ENCODE results near the gene SLC25A48. TPM values are rescaled to one million over a fixed set of nuclear protein-coding genes. Genes with fewer than 3 reads are reported as not detected.

Gene SLC25A48
- total RNA-seq, 4 donors from 2014 or later: 1.7 to 5.7 (median 3.1) TPM

DNA sequence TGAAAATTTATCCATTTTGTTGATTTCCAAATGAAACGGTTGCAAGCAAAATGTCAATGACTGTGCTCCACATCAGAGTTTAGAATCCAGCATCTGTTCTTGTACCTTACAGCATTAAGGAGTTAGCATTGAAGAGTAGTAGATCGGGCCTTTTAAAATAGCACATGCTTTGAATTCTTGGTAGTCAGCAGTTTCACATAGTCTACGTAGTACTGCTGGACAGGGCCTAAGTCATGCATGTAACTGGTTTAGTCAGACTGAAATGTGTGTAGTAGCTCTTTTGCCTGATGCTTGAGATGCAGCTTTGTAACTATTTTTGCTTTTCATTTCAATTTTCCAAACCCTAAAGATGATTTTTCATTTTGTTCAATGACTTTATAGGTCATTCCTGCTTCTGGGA is 100.5 kb downstream of the SLC25A48 start:
- no peaks in the 10 kb centered on the region for H3K36me3 ChIP-seq
- H3K9me3 ChIP-seq: no peaks in the 10 kb centered on the region
- H3K27ac ChIP-seq: no peak overlapping the region
- TF ChIP-seq POLR2A (IDR thresholded peaks at IDR 0.05) (no peak), EP300 (IDR thresholded peaks at IDR 0.05) (no peak), POLR2AphosphoS5 (IDR thresholded peaks at IDR 0.05) (no peak)
- TF ChIP-seq, protein P1, sequence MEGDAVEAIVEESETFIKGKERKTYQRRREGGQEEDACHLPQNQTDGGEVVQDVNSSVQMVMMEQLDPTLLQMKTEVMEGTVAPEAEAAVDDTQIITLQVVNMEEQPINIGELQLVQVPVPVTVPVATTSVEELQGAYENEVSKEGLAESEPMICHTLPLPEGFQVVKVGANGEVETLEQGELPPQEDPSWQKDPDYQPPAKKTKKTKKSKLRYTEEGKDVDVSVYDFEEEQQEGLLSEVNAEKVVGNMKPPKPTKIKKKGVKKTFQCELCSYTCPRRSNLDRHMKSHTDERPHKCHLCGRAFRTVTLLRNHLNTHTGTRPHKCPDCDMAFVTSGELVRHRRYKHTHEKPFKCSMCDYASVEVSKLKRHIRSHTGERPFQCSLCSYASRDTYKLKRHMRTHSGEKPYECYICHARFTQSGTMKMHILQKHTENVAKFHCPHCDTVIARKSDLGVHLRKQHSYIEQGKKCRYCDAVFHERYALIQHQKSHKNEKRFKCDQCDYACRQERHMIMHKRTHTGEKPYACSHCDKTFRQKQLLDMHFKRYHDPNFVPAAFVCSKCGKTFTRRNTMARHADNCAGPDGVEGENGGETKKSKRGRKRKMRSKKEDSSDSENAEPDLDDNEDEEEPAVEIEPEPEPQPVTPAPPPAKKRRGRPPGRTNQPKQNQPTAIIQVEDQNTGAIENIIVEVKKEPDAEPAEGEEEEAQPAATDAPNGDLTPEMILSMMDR (IDR thresholded peaks at IDR 0.05): no peak
- H3K4me1 ChIP-seq: peaks cover 9% of the 10 kb centered on the region
- H3K4me3 ChIP-seq: no peak overlapping the region
- WGBS: 70% methylated on average over 3 of the region's 3 CpGs
- H3K27me3 ChIP-seq: peaks cover 30% of the 10 kb centered on the region
- DNase-seq (ENCODE audit: low spot score in 2 of 2): no peak

DNA sequence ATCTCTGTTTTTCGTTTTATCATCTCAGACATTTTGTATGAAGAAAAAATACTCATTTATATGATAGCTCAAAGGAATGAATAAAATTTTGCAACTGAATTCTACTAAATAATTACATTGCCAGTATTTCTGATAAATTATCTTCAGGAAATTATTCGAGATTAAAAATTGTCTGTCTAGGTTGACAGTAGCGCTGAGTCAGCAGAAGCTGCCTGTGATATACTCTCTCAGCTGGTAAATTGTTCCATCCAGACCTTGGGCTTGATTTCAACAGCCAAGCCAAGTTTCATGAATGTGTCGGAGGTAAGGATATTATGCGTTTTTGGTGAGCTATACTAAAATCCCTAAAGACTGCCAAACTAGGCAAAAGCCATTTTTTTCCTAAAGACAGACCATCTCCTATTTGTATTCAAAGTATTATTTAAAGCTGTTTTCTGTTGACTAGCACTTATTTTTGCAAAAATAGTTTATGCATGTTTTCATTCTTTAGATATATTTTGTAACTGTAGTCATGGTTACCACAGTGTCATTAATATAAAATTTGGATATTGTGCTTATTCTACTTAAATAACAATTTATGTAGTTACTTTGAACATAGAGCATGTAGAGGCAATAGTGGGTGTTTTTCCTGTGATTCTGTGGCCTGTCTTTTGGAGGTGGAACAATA is 102.9 kb downstream of the SLC25A48 start:
- Histone ChIP-seq H3K27me3 (peaks cover 8% of the 10 kb centered on the region), H3K27ac (no peak overlapping the region), H3K4me3 (no peak overlapping the region), H3K4me1 (no peaks in the 10 kb centered on the region), H3K9me3 (no peaks in the 10 kb centered on the region), H3K36me3 (no peaks in the 10 kb centered on the region)
- 85% methylated on average over 5 of the region's 5 CpGs for WGBS
- TF ChIP-seq POLR2AphosphoS5 (IDR thresholded peaks at IDR 0.05) (no peak), EP300 (IDR thresholded peaks at IDR 0.05) (no peak), POLR2A (IDR thresholded peaks at IDR 0.05) (no peak)
- TF ChIP-seq, protein P1 (IDR thresholded peaks at IDR 0.05): no peak
- no peak for DNase-seq (ENCODE audit: low spot score in 2 of 2)

Other genes with a start within 250 kb of the SLC25A48 start
- gene IL9, start 61.2 kb downstream of the SLC25A48 start, total RNA-seq: not detected
- gene LECT2, start 120.3 kb downstream of the SLC25A48 start, total RNA-seq: not detected
- gene TGFBI, start 194.3 kb downstream of the SLC25A48 start, total RNA-seq: 100 to 1,000 TPM; 300 to 719 (median 389) TPM